Measurements from ENCODE around the gene IL34. TPM values are rescaled to one million over a fixed set of nuclear protein-coding genes. Genes with fewer than 3 reads are reported as not detected.

The IL34 gene
- polyA plus RNA-seq, 1 donor (not counting 4 experiments of a cell fraction or from before 2014, with no cell fraction given), result 0.08 TPM

DNA sequence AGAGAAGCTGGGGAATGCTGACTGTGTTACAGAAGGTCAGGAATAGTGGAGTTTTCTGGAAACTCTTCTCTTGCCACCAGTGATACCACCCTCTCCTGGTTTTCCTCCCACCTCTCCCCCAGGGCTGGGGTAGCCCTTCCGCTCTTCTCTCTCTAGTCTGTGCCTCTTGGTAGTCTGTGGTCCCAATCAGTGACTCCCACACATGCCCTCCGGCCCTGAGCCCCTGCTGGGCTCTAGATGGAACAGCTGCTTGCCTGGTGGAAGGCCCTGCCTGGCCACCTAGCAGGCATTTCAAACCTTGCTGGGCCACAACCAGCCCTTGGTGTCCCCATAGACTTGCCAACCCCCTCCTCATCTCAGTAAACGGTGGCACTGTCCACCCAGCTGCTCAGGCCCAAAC lies 54.7 kb downstream of the IL34 start:
- Histone ChIP-seq H3K9me1 (ENCODE audit: control insufficient read depth, extremely low read depth, insufficient read depth, low read length) (no peaks in the 10 kb centered on the region), H3K9ac (ENCODE audit: control insufficient read depth, extremely low read depth, insufficient read depth, low read length) (no peak overlapping the region), H4K20me1 (ENCODE audit: control insufficient read depth, extremely low read depth, insufficient read depth, low read length) (no peaks in the 10 kb centered on the region), H3K27me3 (ENCODE audit: control insufficient read depth, extremely low read depth, insufficient read depth, low read length) (no peaks in the 10 kb centered on the region), H3K4me2 (ENCODE audit: control insufficient read depth, extremely low read depth, insufficient read depth, low read depth, low read length) (no peak overlapping the region), H2AFZ (ENCODE audit: control insufficient read depth, low read length) (no peak overlapping the region), H3K4me1 (ENCODE audit: control insufficient read depth, extremely low read depth, insufficient read depth, low read length) (peaks cover 64% of the 10 kb centered on the region), H3K4me3 (ENCODE audit: control insufficient read depth in 2 of 3, extremely low read depth in 1 of 3, insufficient read depth in 2 of 3, low read depth in 1 of 3, low read length in 3 of 3) (no peak overlapping the region), H3K9me3 (ENCODE audit: control insufficient read depth, low read depth, low read length) (no peaks in the 10 kb centered on the region), H3K27ac (ENCODE audit: control insufficient read depth, insufficient read depth, low read length) (no peak overlapping the region), H3K36me3 (ENCODE audit: control insufficient read depth in 2 of 2, extremely low read depth in 1 of 2, insufficient read depth in 2 of 2, low read length in 2 of 2) (peaks cover 1 to 4% of the 10 kb centered on the region in 2 experiments), H3K79me2 (ENCODE audit: control insufficient read depth, insufficient read depth, low read length) (no peaks in the 10 kb centered on the region)
- peak; percentile 36 for FAIRE-seq
- no peak for TF ChIP-seq EZH2 (IDR thresholded peaks at IDR 0.05; ENCODE audit: low read length)
- TF ChIP-seq, protein P1, sequence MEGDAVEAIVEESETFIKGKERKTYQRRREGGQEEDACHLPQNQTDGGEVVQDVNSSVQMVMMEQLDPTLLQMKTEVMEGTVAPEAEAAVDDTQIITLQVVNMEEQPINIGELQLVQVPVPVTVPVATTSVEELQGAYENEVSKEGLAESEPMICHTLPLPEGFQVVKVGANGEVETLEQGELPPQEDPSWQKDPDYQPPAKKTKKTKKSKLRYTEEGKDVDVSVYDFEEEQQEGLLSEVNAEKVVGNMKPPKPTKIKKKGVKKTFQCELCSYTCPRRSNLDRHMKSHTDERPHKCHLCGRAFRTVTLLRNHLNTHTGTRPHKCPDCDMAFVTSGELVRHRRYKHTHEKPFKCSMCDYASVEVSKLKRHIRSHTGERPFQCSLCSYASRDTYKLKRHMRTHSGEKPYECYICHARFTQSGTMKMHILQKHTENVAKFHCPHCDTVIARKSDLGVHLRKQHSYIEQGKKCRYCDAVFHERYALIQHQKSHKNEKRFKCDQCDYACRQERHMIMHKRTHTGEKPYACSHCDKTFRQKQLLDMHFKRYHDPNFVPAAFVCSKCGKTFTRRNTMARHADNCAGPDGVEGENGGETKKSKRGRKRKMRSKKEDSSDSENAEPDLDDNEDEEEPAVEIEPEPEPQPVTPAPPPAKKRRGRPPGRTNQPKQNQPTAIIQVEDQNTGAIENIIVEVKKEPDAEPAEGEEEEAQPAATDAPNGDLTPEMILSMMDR (optimal IDR thresholded peaks at IDR 0.05 in 1 of 3, IDR thresholded peaks at IDR 0.05 in 1 of 3, conservative IDR thresholded peaks at IDR 0.05 in 1 of 3; ENCODE audit: extremely low read depth in 1 of 3, insufficient read depth in 2 of 3, low read length in 3 of 3), result peak in 1 of 3 experiments; percentile 12
- dilution Hi-C loops (cut with MboI; ENCODE audit: extremely low pct_ligation_motif_present, low sequenced_read_pairs), result no loop called here
- DNase-seq (ENCODE audit: low read depth, low spot score), result no peak

GRCh38 chr16:70701596-70701995 lies 55.2 kb downstream of the IL34 start:
- Histone ChIP-seq H3K9me1 (ENCODE audit: control insufficient read depth, extremely low read depth, insufficient read depth, low read length) (no peaks in the 10 kb centered on the region), H3K4me2 (ENCODE audit: control insufficient read depth, extremely low read depth, insufficient read depth, low read depth, low read length) (no peak overlapping the region), H3K27me3 (ENCODE audit: control insufficient read depth, extremely low read depth, insufficient read depth, low read length) (no peaks in the 10 kb centered on the region), H4K20me1 (ENCODE audit: control insufficient read depth, extremely low read depth, insufficient read depth, low read length) (no peaks in the 10 kb centered on the region), H3K79me2 (ENCODE audit: control insufficient read depth, insufficient read depth, low read length) (no peaks in the 10 kb centered on the region), H3K9me3 (ENCODE audit: control insufficient read depth, low read depth, low read length) (no peaks in the 10 kb centered on the region), H3K4me3 (ENCODE audit: control insufficient read depth in 2 of 3, extremely low read depth in 1 of 3, insufficient read depth in 2 of 3, low read depth in 1 of 3, low read length in 3 of 3) (no peak overlapping the region), H3K36me3 (ENCODE audit: control insufficient read depth in 2 of 2, extremely low read depth in 1 of 2, insufficient read depth in 2 of 2, low read length in 2 of 2) (peaks cover 1 to 4% of the 10 kb centered on the region in 2 experiments), H3K27ac (ENCODE audit: control insufficient read depth, insufficient read depth, low read length) (no peak overlapping the region), H3K4me1 (ENCODE audit: control insufficient read depth, extremely low read depth, insufficient read depth, low read length) (peaks cover 65% of the 10 kb centered on the region), H2AFZ (ENCODE audit: control insufficient read depth, low read length) (no peak overlapping the region), H3K9ac (ENCODE audit: control insufficient read depth, extremely low read depth, insufficient read depth, low read length) (no peak overlapping the region)
- dilution Hi-C loops (cut with MboI; ENCODE audit: extremely low pct_ligation_motif_present, low sequenced_read_pairs), result no loop called here
- no peak for FAIRE-seq
- TF ChIP-seq EZH2 (IDR thresholded peaks at IDR 0.05; ENCODE audit: low read length), result no peak
- TF ChIP-seq, protein P1 (optimal IDR thresholded peaks at IDR 0.05 in 1 of 3, IDR thresholded peaks at IDR 0.05 in 1 of 3, conservative IDR thresholded peaks at IDR 0.05 in 1 of 3; ENCODE audit: extremely low read depth in 1 of 3, insufficient read depth in 2 of 3, low read length in 3 of 3), result no peak
- no peak for DNase-seq (ENCODE audit: low read depth, low spot score)
